ENCODE measurements around the gene SYNPO. TPM values are rescaled to one million over a fixed set of nuclear protein-coding genes. Genes with fewer than 3 reads are reported as not detected.

Gene SYNPO
- total RNA-seq, 4 donors from 2014 or later = 15.5 to 89.4 (median 41.8) TPM

GRCh38 chr5:150661821-150662596 lies 21.5 kb downstream of the SYNPO start:
- no peak overlapping the region for H3K4me3 ChIP-seq
- TF ChIP-seq EP300 (IDR thresholded peaks at IDR 0.05; ENCODE audit: low read depth) (no peak), POLR2A (IDR thresholded peaks at IDR 0.05) (no peak)
- DNase-seq = no peak
- no peaks in the 10 kb centered on the region for H3K36me3 ChIP-seq
- intact Hi-C loops (cut with DNase I; ENCODE audit: low total_unique reads) (no loop called here), in situ Hi-C loops (cut with MboI; ENCODE audit: low pct_ligation_motif_present in 1 of 4, low pct_unique_long_range_greater_than_20kb in 1 of 4, low sequenced_read_pairs in 3 of 4) (loop anchor here (25.0 kb wide), 2 partner anchors 100 to 200 kb away; no protein-coding TSS in a partner anchor)
- H3K27ac ChIP-seq = no peak overlapping the region
- peaks cover 8% of the 10 kb centered on the region for H3K27me3 ChIP-seq
- peaks cover 0 to 10% (median 7%) of the 10 kb centered on the region in 4 donors for H3K4me1 ChIP-seq
- H3K9me3 ChIP-seq = no peaks in the 10 kb centered on the region
- 81 to 86% methylated on average over 5 to 10 of the region's 10 CpGs for WGBS, 2 donors (ENCODE audit: low coverage in 1 of 2)

GRCh38 chr5:150662731-150663516 lies 22.5 kb downstream of the SYNPO start:
- WGBS, 2 donors (ENCODE audit: low coverage in 1 of 2) = 77 to 100% methylated on average over 1 to 4 of the region's 4 CpGs
- Histone ChIP-seq H3K9me3 (no peaks in the 10 kb centered on the region), H3K27ac (no peak overlapping the region), H3K36me3 (no peaks in the 10 kb centered on the region), H3K27me3 (peaks cover 12% of the 10 kb centered on the region), H3K4me1 (peaks cover 0 to under 1% (median 0%) of the 10 kb centered on the region in 4 donors), H3K4me3 (no peak overlapping the region)
- DNase-seq = no peak
- TF ChIP-seq POLR2A (IDR thresholded peaks at IDR 0.05) (no peak), POLR2AphosphoS5 (IDR thresholded peaks at IDR 0.05) (no peak)
- in situ Hi-C loops (cut with MboI; ENCODE audit: low pct_ligation_motif_present in 1 of 4, low pct_unique_long_range_greater_than_20kb in 1 of 4, low sequenced_read_pairs in 3 of 4) = loop anchor here (25.0 kb wide), 2 partner anchors 101 to 201 kb away; no protein-coding TSS in a partner anchor
- intact Hi-C loops (cut with DNase I; ENCODE audit: low total_unique reads) = no loop called here

GRCh38 chr5:150663936-150664335 lies 23.5 kb downstream of the SYNPO start:
- WGBS, 2 donors (ENCODE audit: low coverage in 1 of 2) = 79 to 91% methylated on average over 3 of the region's 3 CpGs
- H3K27ac ChIP-seq = no peak overlapping the region
- H3K27me3 ChIP-seq = peaks cover 12% of the 10 kb centered on the region
- H3K36me3 ChIP-seq = no peaks in the 10 kb centered on the region
- H3K4me1 ChIP-seq = no peaks in the 10 kb centered on the region
- no peak overlapping the region for H3K4me3 ChIP-seq
- H3K9me3 ChIP-seq = no peaks in the 10 kb centered on the region
- TF ChIP-seq POLR2A (IDR thresholded peaks at IDR 0.05) = no peak
- TF ChIP-seq POLR2AphosphoS5 (IDR thresholded peaks at IDR 0.05) = no peak
- TF ChIP-seq CTCF (IDR thresholded peaks at IDR 0.05) = no peak
- no peak for TF ChIP-seq EP300 (IDR thresholded peaks at IDR 0.05; ENCODE audit: low read depth)
- DNase-seq = no peak
- in situ Hi-C loops (cut with MboI; ENCODE audit: low pct_ligation_motif_present in 1 of 4, low pct_unique_long_range_greater_than_20kb in 1 of 4, low sequenced_read_pairs in 3 of 4) = loop anchor here (25.0 kb wide), 2 partner anchors 102 to 202 kb away; no protein-coding TSS in a partner anchor
- intact Hi-C loops (cut with DNase I; ENCODE audit: low total_unique reads) = no loop called here

- H3K27me3 ChIP-seq = peaks cover 17% of the 10 kb centered on the region
Observed at GRCh38 chr5:150665044-150665443, 24.6 kb downstream of the SYNPO start.

GRCh38 chr5:150670275-150670947 lies 30.0 kb downstream of the SYNPO start:
- H3K4me1 ChIP-seq = peaks cover 6 to 20% (median 15%) of the 10 kb centered on the region in 4 donors
- TF ChIP-seq EP300 (IDR thresholded peaks at IDR 0.05; ENCODE audit: low read depth) (no peak), POLR2A (IDR thresholded peaks at IDR 0.05) (no peak)
- in situ Hi-C loops (cut with MboI; ENCODE audit: low pct_ligation_motif_present in 1 of 4, low pct_unique_long_range_greater_than_20kb in 1 of 4, low sequenced_read_pairs in 3 of 4) (loop anchor here (25.0 kb wide), 2 partner anchors 108 to 208 kb away; no protein-coding TSS in a partner anchor), intact Hi-C loops (cut with DNase I; ENCODE audit: low total_unique reads) (loop anchor here (5.0 kb wide), 1 partner anchor 93 kb away; no protein-coding TSS in a partner anchor)
- H3K9me3 ChIP-seq = no peaks in the 10 kb centered on the region
- 38 to 86% methylated on average over 1 to 14 of the region's 14 CpGs for WGBS, 2 donors (ENCODE audit: low coverage in 1 of 2)
- H3K27ac ChIP-seq = no peak overlapping the region
- H3K36me3 ChIP-seq = no peaks in the 10 kb centered on the region
- no peak for DNase-seq
- peaks cover 38% of the 10 kb centered on the region for H3K27me3 ChIP-seq
- no peak overlapping the region for H3K4me3 ChIP-seq

More at GRCh38 chr5:150665044-150665443, 24.6 kb downstream of the SYNPO start:
- no peak overlapping the region for H3K4me3 ChIP-seq
- no peaks in the 10 kb centered on the region for H3K36me3 ChIP-seq
- in situ Hi-C loops (cut with MboI; ENCODE audit: low pct_ligation_motif_present in 1 of 4, low pct_unique_long_range_greater_than_20kb in 1 of 4, low sequenced_read_pairs in 3 of 4) = loop anchor here (25.0 kb wide), 2 partner anchors 103 to 203 kb away; no protein-coding TSS in a partner anchor
- H3K27ac ChIP-seq = no peak overlapping the region
- H3K9me3 ChIP-seq = no peaks in the 10 kb centered on the region
- no peak for DNase-seq
- TF ChIP-seq POLR2AphosphoS5 (IDR thresholded peaks at IDR 0.05) = no peak
- H3K4me1 ChIP-seq = no peaks in the 10 kb centered on the region
- intact Hi-C loops (cut with DNase I; ENCODE audit: low total_unique reads) = no loop called here
- 50 to 61% methylated on average over 2 to 12 of the region's 12 CpGs for WGBS, 2 donors (ENCODE audit: low coverage in 1 of 2)

Data from transverse colon (tissue), 4 donors.